Activated T-cell treated with anti-CD3 and anti-CD28 coated beads, Interleukin-2, amount 50 U/mL, for 72 hours (primary cell): ENCODE data around the gene ZNF774. TPM values are rescaled to one million over a fixed set of nuclear protein-coding genes. Genes with fewer than 3 reads are reported as not detected.
A peak's percentile ranks its signal among the peaks of the same experiment; 100 is the strongest.

Experiments used
- ATAC-seq, 2 donors: fragments of 150-1000 bp; cut with Tn5 transposase; replicated peaks in 1 of 2; 2 replicates each; pipeline ENCODE4 v1.10.0; 2021; ENCODE audit warnings: moderate library complexity in 2 of 2, mild to moderate bottlenecking in 1 of 2
- DNase-seq, 2 donors: peaks; one replicate each; pipeline ENCODE4 v3.0.0; 2021 to 2022; ENCODE audit warnings: mixed read lengths in 1 of 2
- H3K27ac Mint-ChIP-seq: one replicate; pipeline ENCODE4 v1.8.0; 2022; ENCODE audit warnings: mild to moderate bottlenecking, moderate library complexity, mixed read lengths
- H3K27me3 Mint-ChIP-seq: one replicate; pipeline ENCODE4 v1.8.0; 2022; ENCODE audit warnings: low read depth, mixed read lengths
- H3K36me3 Mint-ChIP-seq, 2 donors: one replicate each; pipeline ENCODE4 v1.8.0; 2022; ENCODE audit warnings: mixed read lengths in 2 of 2, mild to moderate bottlenecking in 1 of 2; ENCODE audit not compliant: insufficient read depth in 2 of 2
- H3K4me1 Mint-ChIP-seq: one replicate; pipeline ENCODE4 v1.8.0; 2022; ENCODE audit warnings: low read depth, mixed read lengths
- H3K4me3 Mint-ChIP-seq, 2 donors: one replicate each; pipeline ENCODE4 v1.8.0; 2022; ENCODE audit warnings: mild to moderate bottlenecking in 2 of 2, mixed read lengths in 2 of 2, moderate library complexity in 2 of 2
- H3K9me3 Mint-ChIP-seq, 2 donors: one replicate each; pipeline ENCODE4 v1.8.0; 2022; ENCODE audit warnings: mixed read lengths in 2 of 2
- total RNA-seq, 2 donors: library from RNA; stranded (reverse); gene quantifications; one replicate each; pipeline ENCODE4 v1.2.3, GENCODE V29; 2022

Gene ZNF774
- total RNA-seq, 2 donors from 2014 or later = 0.60 to 2.7 TPM

- H3K27ac Mint-ChIP-seq = peak overlapping the region; percentile 28
- H3K9me3 Mint-ChIP-seq = no peaks in the 10 kb centered on the region
- peak; percentile 23 to 28 for ATAC-seq
- peaks cover 0 to 2% of the 10 kb centered on the region in 2 donors for H3K36me3 Mint-ChIP-seq
- H3K27me3 Mint-ChIP-seq = no peaks in the 10 kb centered on the region
- H3K4me3 Mint-ChIP-seq = peak overlapping the region; percentile 90 to 95
- DNase-seq = no peak
- peaks cover 10% of the 10 kb centered on the region for H3K4me1 Mint-ChIP-seq
Observed at GRCh38 chr15:90351479-90352106, 491 bp upstream of the ZNF774 start.

GRCh38 chr15:90354986-90355385, 2.9 kb downstream of the ZNF774 start:
- ATAC-seq (no peak), DNase-seq (no peak)
- Mint-ChIP-seq H3K36me3 (peaks cover 0 to 2% of the 10 kb centered on the region in 2 donors), H3K9me3 (no peaks in the 10 kb centered on the region), H3K4me1 (peaks cover 10% of the 10 kb centered on the region), H3K27me3 (no peaks in the 10 kb centered on the region), H3K27ac (no peak overlapping the region), H3K4me3 (no peak overlapping the region)

DNA sequence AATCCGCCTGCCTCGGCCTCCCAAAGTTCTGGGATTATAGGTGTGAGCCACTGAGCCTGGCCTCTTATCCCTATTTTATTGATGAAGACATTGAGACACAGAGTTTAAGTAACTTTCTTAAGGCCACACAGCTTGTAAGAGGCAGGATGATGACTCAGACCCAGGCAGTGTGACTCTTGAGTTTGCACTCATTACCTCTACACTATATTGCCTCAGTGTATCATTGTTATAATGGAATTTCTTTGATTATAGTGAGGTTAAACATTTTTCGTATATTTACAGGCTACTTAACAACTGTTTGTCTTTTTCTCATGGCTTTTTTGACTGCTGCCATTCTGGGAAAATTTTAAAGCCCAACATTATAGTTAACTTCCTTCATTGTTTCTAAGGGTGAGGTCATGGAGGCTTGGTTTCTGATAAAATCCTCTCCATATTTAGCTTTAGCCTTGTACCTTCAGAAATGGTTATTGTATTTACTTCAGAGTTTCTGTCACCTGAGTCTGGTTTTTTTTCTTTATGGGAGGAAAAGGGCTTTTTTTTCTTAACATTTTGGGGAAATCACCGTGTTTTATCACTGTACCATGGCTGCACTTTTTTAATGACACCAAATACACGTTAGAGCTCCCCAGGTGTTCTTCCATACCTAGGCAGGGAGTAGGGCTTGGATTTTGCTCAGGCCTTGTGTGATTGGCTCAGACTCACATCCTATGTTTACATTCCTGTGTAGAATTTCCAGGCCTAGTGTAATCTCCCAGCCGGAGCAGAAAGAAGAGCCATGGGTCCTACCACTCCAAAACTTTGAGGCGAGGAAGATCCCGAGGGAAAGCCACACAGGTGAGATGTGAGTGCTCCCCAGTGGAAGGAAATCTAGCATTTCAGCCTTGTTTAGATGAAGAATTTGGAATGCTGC, 6.3 kb downstream of the ZNF774 start:
- H3K36me3 Mint-ChIP-seq = no peaks in the 10 kb centered on the region
- H3K27ac Mint-ChIP-seq = no peak overlapping the region
- H3K27me3 Mint-ChIP-seq = no peaks in the 10 kb centered on the region
- peaks cover 13% of the 10 kb centered on the region for H3K4me1 Mint-ChIP-seq
- H3K9me3 Mint-ChIP-seq = no peaks in the 10 kb centered on the region
- no peak for DNase-seq
- peak; percentile 50 to 60 for ATAC-seq
- no peak overlapping the region for H3K4me3 Mint-ChIP-seq

DNA sequence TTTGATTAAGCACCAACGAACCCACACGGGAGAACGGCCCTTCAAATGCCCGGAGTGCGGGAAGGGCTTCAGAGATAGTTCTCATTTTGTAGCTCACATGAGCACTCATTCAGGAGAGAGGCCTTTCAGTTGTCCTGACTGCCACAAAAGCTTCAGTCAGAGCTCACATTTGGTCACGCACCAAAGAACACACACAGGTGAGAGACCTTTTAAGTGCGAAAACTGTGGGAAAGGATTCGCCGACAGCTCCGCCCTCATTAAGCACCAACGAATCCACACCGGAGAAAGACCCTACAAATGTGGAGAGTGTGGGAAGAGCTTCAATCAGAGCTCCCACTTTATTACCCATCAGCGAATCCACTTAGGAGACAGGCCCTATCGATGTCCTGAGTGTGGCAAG, 8.7 kb downstream of the ZNF774 start:
- no peak overlapping the region for H3K4me3 Mint-ChIP-seq
- DNase-seq (no peak), ATAC-seq (no peak)
- no peaks in the 10 kb centered on the region for H3K9me3 Mint-ChIP-seq
- H3K27ac Mint-ChIP-seq = no peak overlapping the region
- peaks cover 24% of the 10 kb centered on the region for H3K4me1 Mint-ChIP-seq
- H3K27me3 Mint-ChIP-seq = no peaks in the 10 kb centered on the region
- H3K36me3 Mint-ChIP-seq = no peaks in the 10 kb centered on the region

DNA sequence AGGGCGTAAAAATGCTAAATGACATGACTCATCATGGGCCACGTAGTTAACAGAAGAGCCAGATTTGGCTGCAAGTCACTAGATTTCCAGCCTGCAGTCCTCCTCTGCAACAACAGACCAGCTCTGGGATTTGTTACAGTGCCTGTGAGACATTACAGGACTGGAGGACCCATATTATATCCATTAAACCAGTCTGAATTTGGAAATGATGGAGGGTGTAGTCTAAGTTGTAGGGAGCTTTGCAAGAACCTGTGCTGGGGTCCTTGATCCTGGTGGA, 10.8 kb downstream of the ZNF774 start:
- Mint-ChIP-seq H3K4me3 (peak overlapping the region in 1 of 2 donors; percentile 17), H3K4me1 (peaks cover 24% of the 10 kb centered on the region), H3K9me3 (no peaks in the 10 kb centered on the region), H3K27ac (no peak overlapping the region), H3K27me3 (no peaks in the 10 kb centered on the region), H3K36me3 (no peaks in the 10 kb centered on the region)
- DNase-seq = no peak
- ATAC-seq = no peak

DNA sequence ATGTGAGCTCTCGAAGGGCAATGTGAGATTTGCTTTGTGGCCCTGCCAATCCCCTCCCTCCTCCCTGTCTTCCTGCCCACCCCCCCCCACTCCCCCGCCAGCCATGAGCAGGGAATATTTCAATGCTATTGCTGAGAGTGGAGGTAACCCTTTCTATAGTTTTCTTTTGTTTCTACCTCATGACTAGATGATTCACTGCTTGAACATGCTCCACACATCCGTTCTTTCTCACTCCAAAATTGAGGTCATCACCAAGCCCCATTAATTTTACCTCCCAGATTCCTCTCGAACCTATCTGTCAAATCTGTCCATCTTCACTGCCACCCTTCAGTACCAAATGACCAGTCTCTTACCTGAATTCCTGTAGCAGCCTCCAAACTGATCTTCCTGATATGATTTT, 12.2 kb downstream of the ZNF774 start:
- ATAC-seq = no peak

DNA sequence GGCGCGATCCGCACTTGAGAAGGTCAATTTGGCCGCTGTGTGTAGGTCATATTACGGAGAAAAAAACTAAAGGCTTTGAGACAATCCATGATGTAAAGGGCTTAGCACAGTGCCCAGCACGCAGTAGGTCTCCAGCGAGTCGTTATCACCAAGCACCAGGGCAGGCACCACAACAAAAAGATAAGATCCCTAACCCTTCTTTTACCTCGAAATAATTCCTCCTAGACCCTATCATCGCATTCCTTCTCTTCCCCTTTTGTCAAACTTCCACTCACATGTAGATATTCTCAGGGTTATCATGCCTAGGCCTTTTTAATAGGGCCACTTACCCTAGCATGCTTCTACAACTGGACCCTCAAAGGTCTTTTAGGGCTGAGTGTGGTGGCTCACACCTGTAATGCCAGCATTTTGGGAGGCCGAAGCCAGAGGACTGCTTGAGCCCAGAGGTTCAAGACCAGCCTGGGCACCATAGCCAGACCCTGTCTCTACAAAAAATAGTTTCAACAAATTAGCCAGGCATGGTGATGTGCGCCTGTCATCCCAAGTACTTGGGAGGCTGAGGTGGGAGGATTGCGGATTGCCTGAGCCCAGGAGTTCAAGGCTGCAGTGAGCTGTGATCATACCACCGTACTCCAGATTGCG, 13.5 kb downstream of the ZNF774 start:
- Mint-ChIP-seq H3K4me1 (peaks cover 24% of the 10 kb centered on the region), H3K4me3 (no peak overlapping the region), H3K27me3 (no peaks in the 10 kb centered on the region), H3K9me3 (no peaks in the 10 kb centered on the region), H3K27ac (no peak overlapping the region), H3K36me3 (no peaks in the 10 kb centered on the region)
- ATAC-seq (no peak), DNase-seq (no peak)

More for the DNA sequence above, 12.2 kb downstream of the ZNF774 start:
- no peak overlapping the region for H3K27ac Mint-ChIP-seq
- H3K4me1 Mint-ChIP-seq = peaks cover 24% of the 10 kb centered on the region
- no peak overlapping the region for H3K4me3 Mint-ChIP-seq
- no peaks in the 10 kb centered on the region for H3K9me3 Mint-ChIP-seq
- H3K36me3 Mint-ChIP-seq = no peaks in the 10 kb centered on the region
- DNase-seq = no peak
- H3K27me3 Mint-ChIP-seq = no peaks in the 10 kb centered on the region

GRCh38 chr15:90367576-90367975, 15.5 kb downstream of the ZNF774 start:
- H3K27me3 Mint-ChIP-seq = no peaks in the 10 kb centered on the region
- H3K4me3 Mint-ChIP-seq = no peak overlapping the region
- ATAC-seq = no peak
- H3K27ac Mint-ChIP-seq = no peak overlapping the region
- H3K36me3 Mint-ChIP-seq = no peaks in the 10 kb centered on the region
- peaks cover 11% of the 10 kb centered on the region for H3K4me1 Mint-ChIP-seq
- no peaks in the 10 kb centered on the region for H3K9me3 Mint-ChIP-seq
- DNase-seq = no peak

GRCh38 chr15:90375071-90375470, 23.0 kb downstream of the ZNF774 start:
- ATAC-seq = no peak
- no peak for DNase-seq
- Mint-ChIP-seq H3K9me3 (peaks cover 2 to 17% of the 10 kb centered on the region in 2 donors), H3K27ac (peak overlapping the region; percentile 63), H3K27me3 (no peaks in the 10 kb centered on the region), H3K36me3 (peaks cover 25 to 30% of the 10 kb centered on the region in 2 donors), H3K4me3 (no peak overlapping the region), H3K4me1 (peaks cover 22% of the 10 kb centered on the region)

DNA sequence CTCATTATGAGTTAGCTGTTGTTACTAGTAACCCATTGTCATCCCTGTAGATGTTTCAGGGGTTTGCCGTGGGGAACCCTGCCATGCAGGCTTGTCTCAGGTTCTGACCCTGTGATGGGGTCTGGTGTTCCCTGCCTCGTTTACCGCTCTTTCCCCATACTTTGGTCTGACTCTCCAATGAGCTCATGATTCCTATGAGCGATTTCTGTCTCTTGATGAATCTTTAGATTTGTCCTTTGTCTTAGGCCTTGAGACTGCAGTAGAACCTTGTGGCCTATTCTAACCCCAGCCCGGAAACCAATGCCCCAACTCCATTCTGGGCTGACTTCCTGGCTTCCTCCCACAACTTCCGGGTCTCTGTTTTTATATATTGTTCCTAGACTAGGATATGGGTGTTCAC, 24.7 kb downstream of the ZNF774 start:
- peak overlapping the region; percentile 69 to 74 for H3K4me3 Mint-ChIP-seq
- peak; percentile 90 for ATAC-seq
- H3K9me3 Mint-ChIP-seq = peaks cover 5 to 21% of the 10 kb centered on the region in 2 donors
- peak overlapping the region; percentile 96 for H3K27ac Mint-ChIP-seq
- H3K36me3 Mint-ChIP-seq = peaks cover 28 to 34% of the 10 kb centered on the region in 2 donors
- peak; percentile 52 to 66 for DNase-seq
- peaks cover 22% of the 10 kb centered on the region for H3K4me1 Mint-ChIP-seq
- no peaks in the 10 kb centered on the region for H3K27me3 Mint-ChIP-seq

DNA sequence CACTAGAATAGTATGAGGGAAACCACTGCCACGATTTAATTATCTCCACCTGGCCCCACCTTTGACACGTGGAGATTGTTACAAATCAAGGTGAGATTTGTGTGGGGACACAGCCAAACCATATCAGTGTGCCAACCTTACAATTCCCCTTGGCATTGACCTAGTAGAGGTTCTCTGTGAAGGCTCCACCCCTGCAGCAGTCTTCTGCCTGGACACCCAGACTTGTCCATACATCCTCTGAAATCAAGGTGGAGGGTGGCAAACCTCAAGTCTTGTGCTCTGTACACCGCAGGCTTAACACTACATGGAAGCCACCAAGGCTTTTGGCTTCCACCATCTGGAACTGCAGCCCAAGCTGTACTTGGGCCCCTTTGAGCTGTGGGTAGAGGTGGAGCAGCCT, 27.2 kb downstream of the ZNF774 start:
- H3K27ac Mint-ChIP-seq = no peak overlapping the region
- peaks cover 22% of the 10 kb centered on the region for H3K4me1 Mint-ChIP-seq
- no peak for ATAC-seq
- no peaks in the 10 kb centered on the region for H3K27me3 Mint-ChIP-seq
- no peak for DNase-seq
- no peak overlapping the region for H3K4me3 Mint-ChIP-seq
- H3K9me3 Mint-ChIP-seq = peaks cover 5 to 21% of the 10 kb centered on the region in 2 donors
- peaks cover 28 to 34% of the 10 kb centered on the region in 2 donors for H3K36me3 Mint-ChIP-seq

GRCh38 chr15:90381515-90381914, 29.4 kb downstream of the ZNF774 start:
- ATAC-seq = no peak
- H3K27me3 Mint-ChIP-seq = no peaks in the 10 kb centered on the region
- DNase-seq = no peak
- no peak overlapping the region for H3K4me3 Mint-ChIP-seq
- H3K4me1 Mint-ChIP-seq = peaks cover 15% of the 10 kb centered on the region
- H3K9me3 Mint-ChIP-seq = peaks cover 3 to 18% of the 10 kb centered on the region in 2 donors
- peaks cover 23 to 27% of the 10 kb centered on the region in 2 donors for H3K36me3 Mint-ChIP-seq
- H3K27ac Mint-ChIP-seq = no peak overlapping the region

- peaks cover 3 to 17% of the 10 kb centered on the region in 2 donors for H3K9me3 Mint-ChIP-seq
- H3K4me1 Mint-ChIP-seq = peaks cover 9% of the 10 kb centered on the region
- ATAC-seq (no peak), DNase-seq (no peak)
- no peak overlapping the region for H3K27ac Mint-ChIP-seq
- no peaks in the 10 kb centered on the region for H3K27me3 Mint-ChIP-seq
- no peak overlapping the region for H3K4me3 Mint-ChIP-seq
- H3K36me3 Mint-ChIP-seq = peaks cover 17 to 20% of the 10 kb centered on the region in 2 donors
Observed at GRCh38 chr15:90382320-90382719, 30.2 kb downstream of the ZNF774 start.
